Upper lobe of right lung (tissue), 1 donor: ENCODE data around the gene KLF14. TPM values are rescaled to one million over a fixed set of nuclear protein-coding genes. Genes with fewer than 3 reads are reported as not detected.

ENCODE experiments used
- ATAC-seq: fragments of 200-7000 bp; cut with Tn5 transposase; one replicate; pipeline ENCODE4 v1.9.1; 2020; ENCODE audit warnings: mild to moderate bottlenecking, moderate library complexity
- DNase-seq: peaks from one replicate; pipeline ENCODE4 v3.0.0-alpha.2; 2020
- H3K27ac ChIP-seq: fragments of 200-600 bp; one replicate; pipeline ENCODE4 v1.8.0; 2022
- H3K27me3 ChIP-seq: fragments of 200-600 bp; one replicate; pipeline ENCODE4 v1.8.0; 2022; ENCODE audit warnings: mild to moderate bottlenecking
- H3K36me3 ChIP-seq: fragments of 200-600 bp; one replicate; pipeline ENCODE4 v1.8.0; 2022
- H3K4me1 ChIP-seq: fragments of 200-600 bp; one replicate; pipeline ENCODE4 v1.8.0; 2022
- H3K4me3 ChIP-seq: fragments of 200-600 bp; one replicate; pipeline ENCODE4 v1.8.0; 2022; ENCODE audit warnings: mild to moderate bottlenecking
- H3K9me3 ChIP-seq: fragments of 200-600 bp; one replicate; pipeline ENCODE4 v1.8.0; 2022
- intact Hi-C: fragments of 100-400 bp; cut with DNase I; formaldehyde crosslinking; loops from one replicate; pipeline ENCODE4 v1.11.0; 2022
- total RNA-seq: library from RNA; stranded (reverse); fragmentation: NEBNext Ultra II Directional; extraction: Animal tissue kit (Norgen Biotek cat#: 25700); gene quantifications from one replicate; pipeline ENCODE4 v1.2.1, GENCODE V29; 2021
- TF ChIP-seq, protein P1 (sequence below): fragments of 200-600 bp; IDR thresholded peaks from one replicate; pipeline ENCODE4 v1.8.0; 2022; ENCODE audit warnings: antibody characterized with exemption
- donor health status: DM: no; HTN: yes; CAD: no; lungs with severe emphysema.

The KLF14 gene
- total RNA-seq, 1 donor from 2014 or later, result not detected

DNA sequence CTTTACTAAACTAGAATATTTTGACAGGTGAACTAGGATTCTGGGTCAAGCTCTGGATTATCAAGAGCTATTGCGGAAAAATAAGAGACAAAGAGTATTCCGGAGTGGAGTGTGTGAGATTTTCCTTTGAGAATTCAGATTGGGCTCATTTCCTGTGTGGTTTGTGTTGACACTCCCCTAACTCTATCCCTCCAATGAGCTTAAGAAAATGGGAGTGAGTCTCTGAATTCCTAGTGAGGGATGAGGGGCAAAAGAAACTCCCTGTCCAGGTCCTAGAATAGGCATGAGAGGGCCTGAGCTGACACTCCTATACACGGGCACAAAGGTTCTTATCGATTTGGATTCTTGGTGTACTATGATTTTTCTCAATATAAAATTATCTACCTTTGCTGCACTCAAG lies 10.2 kb downstream of the KLF14 start:
- TF ChIP-seq, protein P1, sequence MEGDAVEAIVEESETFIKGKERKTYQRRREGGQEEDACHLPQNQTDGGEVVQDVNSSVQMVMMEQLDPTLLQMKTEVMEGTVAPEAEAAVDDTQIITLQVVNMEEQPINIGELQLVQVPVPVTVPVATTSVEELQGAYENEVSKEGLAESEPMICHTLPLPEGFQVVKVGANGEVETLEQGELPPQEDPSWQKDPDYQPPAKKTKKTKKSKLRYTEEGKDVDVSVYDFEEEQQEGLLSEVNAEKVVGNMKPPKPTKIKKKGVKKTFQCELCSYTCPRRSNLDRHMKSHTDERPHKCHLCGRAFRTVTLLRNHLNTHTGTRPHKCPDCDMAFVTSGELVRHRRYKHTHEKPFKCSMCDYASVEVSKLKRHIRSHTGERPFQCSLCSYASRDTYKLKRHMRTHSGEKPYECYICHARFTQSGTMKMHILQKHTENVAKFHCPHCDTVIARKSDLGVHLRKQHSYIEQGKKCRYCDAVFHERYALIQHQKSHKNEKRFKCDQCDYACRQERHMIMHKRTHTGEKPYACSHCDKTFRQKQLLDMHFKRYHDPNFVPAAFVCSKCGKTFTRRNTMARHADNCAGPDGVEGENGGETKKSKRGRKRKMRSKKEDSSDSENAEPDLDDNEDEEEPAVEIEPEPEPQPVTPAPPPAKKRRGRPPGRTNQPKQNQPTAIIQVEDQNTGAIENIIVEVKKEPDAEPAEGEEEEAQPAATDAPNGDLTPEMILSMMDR, result no peak
- peaks cover 18% of the 10 kb centered on the region for H3K27me3 ChIP-seq
- H3K9me3 ChIP-seq, result no peaks in the 10 kb centered on the region
- H3K36me3 ChIP-seq, result no peaks in the 10 kb centered on the region
- intact Hi-C loops, result no loop called here
- no peak for ATAC-seq
- no peaks in the 10 kb centered on the region for H3K4me1 ChIP-seq
- H3K4me3 ChIP-seq, result no peak overlapping the region
- no peak for DNase-seq
- no peak overlapping the region for H3K27ac ChIP-seq

DNA sequence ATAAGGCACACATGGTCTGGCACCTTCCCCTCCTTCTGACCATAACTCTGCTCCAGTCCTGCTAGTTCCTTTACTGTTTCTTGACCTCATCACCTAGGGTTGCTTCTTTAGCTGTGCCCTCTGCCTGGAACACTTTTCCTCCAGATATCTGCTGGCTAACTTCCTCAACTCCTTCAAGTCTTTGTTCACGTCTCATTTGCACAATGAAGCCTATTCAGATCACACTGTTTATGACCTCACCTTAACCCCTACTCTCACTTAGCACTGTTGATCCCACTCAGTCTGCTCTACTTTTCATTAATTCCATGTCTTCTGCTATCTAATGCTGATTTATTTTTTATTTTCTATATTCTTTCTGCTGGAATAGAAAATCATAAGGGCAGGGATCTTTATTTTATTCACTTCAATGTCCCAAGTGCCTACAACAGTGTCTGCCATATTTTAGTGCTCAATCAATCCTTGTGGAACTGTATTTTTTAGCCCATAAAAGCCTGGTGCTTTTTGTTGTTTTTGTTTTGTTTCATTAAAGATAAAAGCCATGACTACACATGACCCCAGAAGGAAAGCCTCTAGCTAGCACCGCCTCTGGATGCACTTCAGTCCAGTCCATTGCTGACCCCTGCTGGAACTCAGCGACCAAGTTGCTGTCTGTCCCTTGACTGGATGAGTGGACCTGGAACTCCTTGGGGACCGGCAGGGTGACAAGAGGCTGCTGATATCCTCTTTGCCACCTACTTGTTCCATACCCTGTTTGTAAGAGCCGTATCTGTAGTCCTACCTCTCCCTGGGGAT lies 12.3 kb downstream of the KLF14 start:
- Histone ChIP-seq H3K9me3 (no peaks in the 10 kb centered on the region), H3K36me3 (no peaks in the 10 kb centered on the region), H3K27me3 (peaks cover 13% of the 10 kb centered on the region), H3K4me1 (no peaks in the 10 kb centered on the region), H3K4me3 (no peak overlapping the region), H3K27ac (no peak overlapping the region)
- TF ChIP-seq, protein P1, result peak; percentile 62
- intact Hi-C loops, result no loop called here
- peak; percentile 68 for DNase-seq
- peak; percentile 91 for ATAC-seq

DNA sequence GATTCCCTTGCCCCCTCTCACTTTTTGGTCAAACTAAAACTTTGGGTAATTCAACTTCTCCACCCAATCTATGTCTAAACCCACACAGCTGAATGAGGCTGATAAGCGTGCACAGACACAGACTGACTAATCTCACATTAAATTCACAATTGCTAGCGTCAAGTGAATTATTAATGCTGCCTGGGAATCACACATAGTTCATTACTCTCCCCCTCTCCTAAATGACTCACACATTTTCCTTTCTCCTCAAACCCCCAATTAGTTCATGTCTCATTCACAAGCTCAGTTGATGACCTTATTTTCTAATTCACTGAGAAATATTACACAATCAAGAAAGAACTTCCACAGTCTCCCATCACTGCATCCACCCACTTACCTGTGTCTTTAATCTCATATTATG lies 14.5 kb downstream of the KLF14 start:
- Histone ChIP-seq H3K4me3 (no peak overlapping the region), H3K27me3 (peaks cover 12% of the 10 kb centered on the region), H3K27ac (no peak overlapping the region), H3K9me3 (no peaks in the 10 kb centered on the region), H3K4me1 (no peaks in the 10 kb centered on the region), H3K36me3 (no peaks in the 10 kb centered on the region)
- intact Hi-C loops, result no loop called here
- ATAC-seq, result no peak
- no peak for DNase-seq
- TF ChIP-seq, protein P1, result no peak

DNA sequence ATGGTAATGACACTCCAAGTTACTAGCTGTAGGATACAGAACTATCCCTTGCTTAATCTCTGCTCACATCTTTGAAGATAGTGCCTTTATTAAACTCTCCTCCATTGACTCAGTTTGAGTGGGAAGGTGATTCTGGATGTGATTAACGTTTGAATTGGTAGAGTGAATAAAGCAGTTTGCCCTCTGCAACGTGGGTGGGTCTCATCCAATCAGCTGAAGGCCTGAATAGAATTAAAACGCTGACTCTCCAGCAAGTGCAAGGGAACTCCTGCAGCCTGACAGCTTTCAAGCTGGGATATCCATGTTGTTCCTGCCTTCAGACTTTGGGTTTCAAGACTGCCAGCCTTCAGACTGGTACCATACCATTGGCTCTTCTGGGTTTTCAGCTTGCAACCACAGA lies 21.6 kb downstream of the KLF14 start:
- no peaks in the 10 kb centered on the region for H3K36me3 ChIP-seq
- H3K27me3 ChIP-seq, result no peaks in the 10 kb centered on the region
- TF ChIP-seq, protein P1, result no peak
- no peak for DNase-seq
- no peaks in the 10 kb centered on the region for H3K9me3 ChIP-seq
- H3K27ac ChIP-seq, result no peak overlapping the region
- ATAC-seq, result no peak
- H3K4me1 ChIP-seq, result no peaks in the 10 kb centered on the region
- no peak overlapping the region for H3K4me3 ChIP-seq
- intact Hi-C loops, result no loop called here

DNA sequence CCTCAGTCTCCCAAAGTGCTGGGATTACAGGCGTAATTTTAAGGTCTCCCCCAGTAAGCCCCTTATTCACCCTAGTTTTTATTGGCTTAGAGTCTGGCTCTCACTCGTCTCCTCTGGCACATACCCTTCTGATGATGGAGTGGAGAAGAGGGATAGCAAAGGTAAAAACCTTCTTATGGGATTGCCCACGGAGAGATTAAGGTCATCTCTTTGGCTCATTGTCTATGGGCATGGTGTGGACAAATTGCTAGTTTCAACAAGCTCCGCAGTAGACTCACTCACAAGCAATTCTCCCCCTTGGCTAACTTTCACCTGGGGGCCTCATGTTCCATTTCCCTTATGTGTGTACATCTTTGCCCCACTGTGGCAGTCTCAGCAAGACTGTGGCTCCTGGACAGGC lies 25.2 kb downstream of the KLF14 start:
- no peak for DNase-seq
- Histone ChIP-seq H3K4me3 (no peak overlapping the region), H3K4me1 (no peaks in the 10 kb centered on the region), H3K27me3 (no peaks in the 10 kb centered on the region), H3K36me3 (no peaks in the 10 kb centered on the region), H3K27ac (no peak overlapping the region), H3K9me3 (no peaks in the 10 kb centered on the region)
- TF ChIP-seq, protein P1, result no peak
- intact Hi-C loops, result no loop called here
- no peak for ATAC-seq
